Tibial artery (tissue), 4 donors: ENCODE data around the gene RNF227.

Experiments used
- DNase-seq, 2 donors: peaks; one replicate each; pipeline ENCODE4 v3.0.0-alpha.2; 2019
- H3K27ac ChIP-seq, 2 donors: fragments of 200-600 bp; sonication (generic) in 1 of 2; 1 replicate in 1 of 2; 2 replicates in 1 of 2; pipeline ENCODE4 v1.5.1; 2018 to 2019; ENCODE audit warnings: mild to moderate bottlenecking in 1 of 2
- H3K27me3 ChIP-seq, 2 donors: fragments of 200-600 bp; sonication (generic) in 1 of 2; one replicate each; pipeline versions ENCODE4 v1.5.1 to v1.6.0; 2016 to 2019
- H3K36me3 ChIP-seq, 3 donors: fragments of 200-600 bp; sonication (generic) in 2 of 3; one replicate each; pipeline ENCODE4 v1.5.1; 2016 to 2019; ENCODE audit warnings: mild to moderate bottlenecking in 2 of 3
- H3K4me1 ChIP-seq, 4 donors: fragments of 200-600 bp; sonication (generic) in 2 of 4; 1 replicate in 3 of 4; 2 replicates in 1 of 4; pipeline ENCODE4 v1.5.1; 2016 to 2019
- H3K4me3 ChIP-seq, 2 donors: fragments of 200-600 bp; sonication (generic) in 1 of 2; 1 replicate in 1 of 2; 2 replicates in 1 of 2; pipeline ENCODE4 v1.5.1; 2018 to 2019; ENCODE audit warnings: mild to moderate bottlenecking in 2 of 2
- H3K9me3 ChIP-seq, 3 donors: fragments of 200-600 bp; sonication (generic) in 1 of 3; one replicate each; pipeline ENCODE4 v1.5.1; 2016 to 2019
- intact Hi-C: fragments of 100-400 bp; cut with DNase I; formaldehyde crosslinking; loops from one replicate; pipeline ENCODE4 v1.15.0; 2023; ENCODE audit warnings: low total_unique reads
- TF ChIP-seq, protein P1 (sequence below), 2 experiments: fragments of 200-600 bp in 1 of 2; fragments of 450-650 bp in 1 of 2; IDR thresholded peaks; one replicate each; pipeline ENCODE4 v1.5.1; 2017 to 2019; ENCODE audit warnings: antibody characterized with exemption in 2 of 2, mild to moderate bottlenecking in 1 of 2, moderate library complexity in 1 of 2

Gene RNF227

DNA sequence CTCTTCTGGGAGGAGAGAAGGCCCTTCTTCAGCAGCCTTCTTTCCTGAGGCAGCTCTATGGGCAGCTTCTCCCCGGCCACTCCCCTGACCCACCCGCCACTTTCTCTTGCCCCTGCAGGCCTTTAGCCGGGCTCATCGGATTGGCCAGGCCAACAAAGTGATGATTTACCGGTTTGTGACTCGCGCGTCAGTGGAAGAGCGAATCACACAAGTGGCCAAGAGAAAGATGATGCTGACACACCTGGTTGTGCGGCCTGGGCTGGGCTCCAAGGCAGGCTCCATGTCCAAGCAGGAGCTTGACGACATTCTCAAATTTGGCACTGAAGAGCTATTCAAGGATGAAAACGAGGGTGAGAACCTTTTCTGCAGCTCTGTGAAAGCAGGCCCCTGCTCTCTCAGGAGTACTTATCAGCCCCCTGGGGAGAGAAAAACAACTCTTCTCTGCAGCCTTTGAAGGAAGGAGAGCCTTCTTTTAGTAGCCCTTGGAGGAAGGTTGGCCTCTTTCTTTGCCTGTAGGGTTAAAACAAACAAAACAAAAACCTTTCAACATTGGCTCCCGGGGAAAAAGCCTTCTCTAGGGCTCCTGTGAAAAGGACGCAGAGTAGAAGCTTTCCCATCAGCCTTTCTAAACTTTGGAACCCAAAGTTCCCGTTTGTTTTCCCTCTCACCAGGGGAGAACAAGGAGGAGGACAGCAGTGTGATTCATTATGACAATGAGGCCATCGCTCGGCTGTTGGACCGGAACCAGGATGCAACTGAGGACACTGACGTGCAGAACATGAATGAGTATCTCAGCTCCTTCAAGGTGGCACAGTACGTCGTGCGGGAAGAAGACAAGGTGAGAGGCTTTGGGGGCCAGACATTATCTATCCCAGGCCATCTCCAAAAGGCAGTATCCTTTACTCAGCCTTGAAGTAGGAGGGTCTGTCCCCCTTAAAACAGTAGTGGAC is 12.7 kb downstream of the RNF227 start:
- DNase-seq, result no peak
- Histone ChIP-seq H3K4me1 (no peaks in the 10 kb centered on the region), H3K36me3 (peaks cover 15 to 99% (median 74%) of the 10 kb centered on the region in 3 donors), H3K9me3 (no peaks in the 10 kb centered on the region), H3K27ac (no peak overlapping the region), H3K4me3 (no peak overlapping the region), H3K27me3 (no peaks in the 10 kb centered on the region)
- TF ChIP-seq, protein P1, sequence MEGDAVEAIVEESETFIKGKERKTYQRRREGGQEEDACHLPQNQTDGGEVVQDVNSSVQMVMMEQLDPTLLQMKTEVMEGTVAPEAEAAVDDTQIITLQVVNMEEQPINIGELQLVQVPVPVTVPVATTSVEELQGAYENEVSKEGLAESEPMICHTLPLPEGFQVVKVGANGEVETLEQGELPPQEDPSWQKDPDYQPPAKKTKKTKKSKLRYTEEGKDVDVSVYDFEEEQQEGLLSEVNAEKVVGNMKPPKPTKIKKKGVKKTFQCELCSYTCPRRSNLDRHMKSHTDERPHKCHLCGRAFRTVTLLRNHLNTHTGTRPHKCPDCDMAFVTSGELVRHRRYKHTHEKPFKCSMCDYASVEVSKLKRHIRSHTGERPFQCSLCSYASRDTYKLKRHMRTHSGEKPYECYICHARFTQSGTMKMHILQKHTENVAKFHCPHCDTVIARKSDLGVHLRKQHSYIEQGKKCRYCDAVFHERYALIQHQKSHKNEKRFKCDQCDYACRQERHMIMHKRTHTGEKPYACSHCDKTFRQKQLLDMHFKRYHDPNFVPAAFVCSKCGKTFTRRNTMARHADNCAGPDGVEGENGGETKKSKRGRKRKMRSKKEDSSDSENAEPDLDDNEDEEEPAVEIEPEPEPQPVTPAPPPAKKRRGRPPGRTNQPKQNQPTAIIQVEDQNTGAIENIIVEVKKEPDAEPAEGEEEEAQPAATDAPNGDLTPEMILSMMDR (IDR thresholded peaks at IDR 0.05), result no peak
- intact Hi-C loops, result no loop called here

DNA sequence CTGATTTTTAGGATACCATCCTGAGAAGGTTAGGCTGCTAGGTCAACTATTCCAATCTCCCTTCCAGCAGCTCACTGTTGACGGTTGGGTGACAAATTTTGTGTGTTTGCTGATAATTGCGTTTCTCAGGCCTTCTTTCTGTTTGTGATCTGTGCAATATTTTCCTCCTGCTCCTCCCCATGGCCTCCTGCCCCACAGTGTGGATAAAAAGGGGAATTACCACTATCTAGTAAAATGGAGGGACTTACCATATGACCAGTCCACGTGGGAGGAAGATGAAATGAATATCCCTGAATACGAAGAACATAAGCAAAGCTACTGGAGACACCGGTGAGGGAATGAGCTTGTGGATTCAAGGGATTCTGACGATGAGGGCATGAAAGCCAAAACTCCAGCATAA is 18.3 kb downstream of the RNF227 start:
- Histone ChIP-seq H3K27me3 (no peaks in the 10 kb centered on the region), H3K9me3 (no peaks in the 10 kb centered on the region), H3K27ac (no peak overlapping the region), H3K4me3 (no peak overlapping the region), H3K36me3 (peaks cover 26 to 92% (median 61%) of the 10 kb centered on the region in 3 donors), H3K4me1 (no peaks in the 10 kb centered on the region)
- TF ChIP-seq, protein P1 (IDR thresholded peaks at IDR 0.05), result peak; percentile 34 to 55
- no peak for DNase-seq
- intact Hi-C loops, result loop anchor here (5.0 kb wide), 1 partner anchor 35 kb away; no protein-coding TSS in a partner anchor

DNA sequence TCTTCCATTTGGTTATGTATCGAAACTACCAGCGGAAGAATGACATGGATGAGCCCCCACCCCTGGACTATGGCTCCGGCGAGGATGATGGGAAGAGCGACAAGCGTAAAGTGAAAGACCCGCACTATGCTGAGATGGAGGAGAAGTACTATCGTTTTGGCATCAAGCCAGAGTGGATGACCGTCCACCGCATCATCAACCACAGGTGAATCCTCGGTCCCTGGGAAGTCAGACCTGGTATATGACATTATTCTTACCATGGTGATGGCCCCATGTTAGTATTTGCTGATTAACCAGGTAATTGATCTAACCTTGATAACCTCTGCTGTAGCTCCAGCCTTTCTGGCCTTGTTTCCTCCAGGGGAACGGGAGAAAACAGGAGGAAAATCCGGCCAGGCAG is 19.0 kb downstream of the RNF227 start:
- H3K27ac ChIP-seq, result no peak overlapping the region
- TF ChIP-seq, protein P1 (IDR thresholded peaks at IDR 0.05), result no peak
- H3K4me3 ChIP-seq, result no peak overlapping the region
- intact Hi-C loops, result loop anchor here (5.0 kb wide), 1 partner anchor 35 kb away; no protein-coding TSS in a partner anchor
- no peak for DNase-seq
- H3K4me1 ChIP-seq, result no peaks in the 10 kb centered on the region
- no peaks in the 10 kb centered on the region for H3K27me3 ChIP-seq
- H3K9me3 ChIP-seq, result no peaks in the 10 kb centered on the region
- peaks cover 26 to 87% (median 60%) of the 10 kb centered on the region in 3 donors for H3K36me3 ChIP-seq

DNA sequence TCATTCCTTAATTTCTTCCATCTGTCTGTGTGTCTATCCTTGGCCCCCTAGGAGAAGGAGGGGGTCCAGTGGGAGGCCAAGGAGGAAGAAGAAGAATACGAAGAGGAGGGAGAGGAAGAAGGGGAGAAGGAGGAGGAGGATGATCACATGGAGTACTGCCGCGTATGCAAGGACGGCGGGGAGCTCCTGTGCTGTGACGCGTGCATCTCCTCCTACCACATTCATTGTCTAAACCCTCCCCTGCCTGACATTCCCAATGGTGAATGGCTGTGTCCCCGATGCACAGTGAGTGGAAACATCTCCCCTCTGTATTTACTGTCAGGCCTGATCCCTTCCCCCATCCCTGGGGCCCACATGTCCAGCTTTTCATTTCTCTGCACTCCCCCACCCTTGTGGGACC is 21.2 kb downstream of the RNF227 start:
- TF ChIP-seq, protein P1 (IDR thresholded peaks at IDR 0.05), result no peak
- Histone ChIP-seq H3K27ac (no peak overlapping the region), H3K36me3 (peaks cover 22 to 78% (median 50%) of the 10 kb centered on the region in 3 donors), H3K4me1 (peaks cover 0 to 3% (median under 1%) of the 10 kb centered on the region in 4 donors), H3K27me3 (no peaks in the 10 kb centered on the region), H3K9me3 (no peaks in the 10 kb centered on the region), H3K4me3 (no peak overlapping the region)
- no peak for DNase-seq
- intact Hi-C loops, result loop anchor here (5.0 kb wide), 1 partner anchor 33 kb away; no protein-coding TSS in a partner anchor

DNA sequence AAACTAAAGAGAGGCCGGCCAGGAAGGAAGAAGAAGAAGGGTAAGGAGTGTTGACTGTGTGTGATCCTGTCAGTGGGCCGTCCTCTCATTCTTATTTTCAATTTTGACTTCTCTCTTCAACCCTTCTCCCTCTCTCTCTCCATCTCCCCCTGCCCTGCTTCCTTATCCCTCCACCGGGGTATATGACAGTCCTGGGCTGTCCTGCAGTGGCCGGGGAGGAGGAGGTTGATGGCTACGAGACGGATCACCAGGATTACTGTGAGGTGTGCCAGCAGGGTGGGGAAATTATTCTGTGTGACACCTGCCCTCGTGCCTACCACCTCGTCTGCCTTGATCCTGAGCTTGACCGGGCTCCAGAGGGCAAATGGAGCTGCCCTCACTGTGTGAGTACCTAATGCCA is 21.9 kb downstream of the RNF227 start:
- Histone ChIP-seq H3K27me3 (no peaks in the 10 kb centered on the region), H3K27ac (no peak overlapping the region), H3K4me1 (peaks cover 2 to 9% (median 7%) of the 10 kb centered on the region in 4 donors), H3K4me3 (no peak overlapping the region), H3K36me3 (peaks cover 15 to 72% (median 48%) of the 10 kb centered on the region in 3 donors), H3K9me3 (no peaks in the 10 kb centered on the region)
- TF ChIP-seq, protein P1 (IDR thresholded peaks at IDR 0.05), result no peak
- intact Hi-C loops, result no loop called here
- no peak for DNase-seq
